ENCODE results near the gene PPP1R1B. TPM values are rescaled to one million over a fixed set of nuclear protein-coding genes. Genes with fewer than 3 reads are reported as not detected.

Gene PPP1R1B
- total and polyA plus RNA-seq, 2 donors (not counting 1 experiment from before 2014, with no cell fraction given) = not detected

GRCh38 chr17:39658760-39659159 lies 32.0 kb downstream of the PPP1R1B start:
- DNase-seq = no peak
- Mint-ChIP-seq H3K9me3 (ENCODE audit: insufficient read depth) (no peaks in the 10 kb centered on the region), H3K27ac (peak overlapping the region; percentile 96), H3K27me3 (no peaks in the 10 kb centered on the region), H3K4me1 (peaks cover 45% of the 10 kb centered on the region), H3K4me3 (peak overlapping the region; percentile 67)
- no CpG with 5 or more reads among the region's 3 CpGs for WGBS (ENCODE audit: insufficient coverage)
- H2AFZ ChIP-seq (ENCODE audit: insufficient read depth, low read depth, low read length, poor library complexity, severe bottlenecking) = no peak overlapping the region
- ChIA-PET CTCF (interaction anchor here (1.2 kb wide), 1 partner anchor 37 kb away, joined by 4 read pairs; no protein-coding TSS in a partner anchor), POLR2A (no interaction called here)
- peaks cover 12% of the 10 kb centered on the region for H4K20me1 ChIP-seq (ENCODE audit: control insufficient read depth, insufficient read depth, low read length, poor library complexity, severe bottlenecking)
- peak overlapping the region; percentile 58 for H3K4me2 ChIP-seq (replicated peaks; ENCODE audit: low read depth, low read length, poor library complexity, severe bottlenecking)
- no peak for TF ChIP-seq EZH2 (IDR thresholded peaks at IDR 0.05; ENCODE audit: borderline replicate concordance, insufficient read depth, low read depth, low read length, poor library complexity, severe bottlenecking)
- TF ChIP-seq CTCF (IDR thresholded peaks at IDR 0.05) = no peak
- peaks cover 34 to 55% of the 10 kb centered on the region in 2 donors for H3K4me1 ChIP-seq (ENCODE audit: control insufficient read depth in 2 of 2, insufficient read depth in 2 of 2, low read length in 2 of 2)
- no peaks in the 10 kb centered on the region for H3K27me3 ChIP-seq (replicated peaks in 1 of 4; ENCODE audit: control extremely low read depth in 1 of 4, control insufficient read depth in 3 of 4, insufficient read depth in 4 of 4, low read length in 3 of 4)
- ATAC-seq (ENCODE audit: low read depth) = no peak
- H3K79me2 ChIP-seq (ENCODE audit: control insufficient read depth, insufficient read depth, low read length) = peaks cover 30% of the 10 kb centered on the region
- H3K27ac ChIP-seq (ENCODE audit: low read length in 2 of 2) = peak overlapping the region; percentile 81
- intact Hi-C loops (cut with micrococcal nuclease) = no loop called here
- H3K9ac ChIP-seq (ENCODE audit: low read length) = no peak overlapping the region
- H3K9me3 ChIP-seq (ENCODE audit: control extremely low read depth in 1 of 3, control insufficient read depth in 2 of 3, insufficient read depth in 1 of 3, low read length in 2 of 3) = no peaks in the 10 kb centered on the region
- H3K36me3 ChIP-seq (replicated peaks in 1 of 2; ENCODE audit: control extremely low read depth in 1 of 2, control insufficient read depth in 1 of 2, extremely low read depth in 1 of 2, insufficient read depth in 2 of 2, low read length in 1 of 2) = peaks cover 0 to 45% of the 10 kb centered on the region in 2 experiments
- no peak overlapping the region for H3K4me3 ChIP-seq (ENCODE audit: control extremely low read depth in 1 of 5, extremely low read depth in 1 of 5, insufficient read depth in 1 of 5, low read depth in 2 of 5, low read length in 4 of 5)

GRCh38 chr17:39659279-39660010 lies 32.7 kb downstream of the PPP1R1B start:
- DNase-seq = peak; percentile 66
- Mint-ChIP-seq H3K9me3 (ENCODE audit: insufficient read depth) (no peaks in the 10 kb centered on the region), H3K4me1 (peaks cover 44% of the 10 kb centered on the region), H3K4me3 (peak overlapping the region; percentile 67), H3K27me3 (no peaks in the 10 kb centered on the region), H3K27ac (peak overlapping the region; percentile 96)
- ATAC-seq (ENCODE audit: low read depth) = peak; percentile 51
- Histone ChIP-seq H3K4me1 (ENCODE audit: control insufficient read depth in 2 of 2, insufficient read depth in 2 of 2, low read length in 2 of 2) (peaks cover 34 to 55% of the 10 kb centered on the region in 2 donors), H3K36me3 (replicated peaks in 1 of 2; ENCODE audit: control extremely low read depth in 1 of 2, control insufficient read depth in 1 of 2, extremely low read depth in 1 of 2, insufficient read depth in 2 of 2, low read length in 1 of 2) (peaks cover 0 to 41% of the 10 kb centered on the region in 2 experiments), H3K9me3 (ENCODE audit: control extremely low read depth in 1 of 3, control insufficient read depth in 2 of 3, insufficient read depth in 1 of 3, low read length in 2 of 3) (no peaks in the 10 kb centered on the region), H3K27ac (ENCODE audit: low read length in 2 of 2) (peak overlapping the region; percentile 81), H2AFZ (ENCODE audit: insufficient read depth, low read depth, low read length, poor library complexity, severe bottlenecking) (peak overlapping the region; percentile 44), H3K27me3 (replicated peaks in 1 of 4; ENCODE audit: control extremely low read depth in 1 of 4, control insufficient read depth in 3 of 4, insufficient read depth in 4 of 4, low read length in 3 of 4) (no peaks in the 10 kb centered on the region), H4K20me1 (ENCODE audit: control insufficient read depth, insufficient read depth, low read length, poor library complexity, severe bottlenecking) (peaks cover 5% of the 10 kb centered on the region), H3K9ac (ENCODE audit: low read length) (no peak overlapping the region), H3K4me3 (ENCODE audit: control extremely low read depth in 1 of 5, extremely low read depth in 1 of 5, insufficient read depth in 1 of 5, low read depth in 2 of 5, low read length in 4 of 5) (peak overlapping the region in 2 of 5 experiments; percentile 7 to 9), H3K4me2 (replicated peaks; ENCODE audit: low read depth, low read length, poor library complexity, severe bottlenecking) (peak overlapping the region; percentile 58), H3K79me2 (ENCODE audit: control insufficient read depth, insufficient read depth, low read length) (peaks cover 23% of the 10 kb centered on the region)
- intact Hi-C loops (cut with micrococcal nuclease) = no loop called here
- TF ChIP-seq CTCF (IDR thresholded peaks at IDR 0.05) (no peak), EZH2 (IDR thresholded peaks at IDR 0.05; ENCODE audit: borderline replicate concordance, insufficient read depth, low read depth, low read length, poor library complexity, severe bottlenecking) (no peak)
- 28% methylated on average over 4 of the region's 15 CpGs for WGBS (ENCODE audit: insufficient coverage)
- POLR2A ChIA-PET = interaction anchor here (0.6 to 0.9 kb wide), 3 partner anchors 16 to 96 kb away, joined by 7 to 11 read pairs (median 7); no protein-coding TSS in a partner anchor
- CTCF ChIA-PET = interaction anchor here (0.6 to 1.6 kb wide), 7 partner anchors 9 to 39 kb away, joined by 3 to 7 read pairs (median 5); partner anchors contain the start of gene PNMT

Data from B cell (primary cell).